BJ (cell line): Measurements from ENCODE around the gene RLF. TPM values are rescaled to one million over a fixed set of nuclear protein-coding genes. Genes with fewer than 3 reads are reported as not detected.

Experiments
- CTCF ChIA-PET: fragments of 350-600 bp; formaldehyde crosslinking; extraction: SDS; loops from one replicate; lab custom pipeline; 2021; ENCODE audit warnings: antibody characterized with exemption, inconsistent platforms; lab: Yijun Ruan, JAX
- POLR2A ChIA-PET: fragments of 300-600 bp; sonication (Branson Sonifier 250); formaldehyde crosslinking; extraction: SDS; loops from one replicate; lab custom pipeline; 2021; ENCODE audit warnings: antibody characterized with exemption; lab: Charles Lee
- DNase-seq: peaks from one replicate; pipeline ENCODE4 v3.0.0-alpha.2; 2011; ENCODE audit warnings: low read depth
- H3K27me3 ChIP-seq: 2 replicates; pipeline ENCODE4 v1.6.0; 2011; ENCODE audit warnings: low read length; ENCODE audit not compliant: control insufficient read depth, insufficient read depth
- H3K36me3 ChIP-seq: 2 replicates; pipeline ENCODE4 v1.5.1; 2011; ENCODE audit warnings: low read length; ENCODE audit not compliant: control insufficient read depth, insufficient read depth
- H3K4me3 ChIP-seq: 2 replicates; pipeline ENCODE4 v1.5.1; 2011; ENCODE audit warnings: low read depth, mild to moderate bottlenecking, control low read depth, low read length
- polyA plus RNA-seq: library from polyadenylated mRNA; depleted of rRNA; stranded (reverse); fragments of >200 nt; gene quantifications from 2 replicates; pipeline ENCODE4 v1.2.3, GENCODE V29; 2011
- TF ChIP-seq, protein P1 (sequence below): IDR thresholded peaks from 2 replicates; pipeline ENCODE4 v1.5.1; 2011; ENCODE audit warnings: low read depth, mild to moderate bottlenecking, control low read depth, inconsistent platforms, low read length, moderate library complexity; ENCODE audit not compliant: insufficient read depth

The RLF gene
- polyA plus RNA-seq, 1 experiment: 4.1 TPM

GRCh38 chr1:40265298-40265697 is 104.1 kb downstream of the RLF start:
- Histone ChIP-seq H3K36me3 (peaks cover 12% of the 10 kb centered on the region), H3K4me3 (no peak overlapping the region), H3K27me3 (no peaks in the 10 kb centered on the region)
- TF ChIP-seq, protein P1, sequence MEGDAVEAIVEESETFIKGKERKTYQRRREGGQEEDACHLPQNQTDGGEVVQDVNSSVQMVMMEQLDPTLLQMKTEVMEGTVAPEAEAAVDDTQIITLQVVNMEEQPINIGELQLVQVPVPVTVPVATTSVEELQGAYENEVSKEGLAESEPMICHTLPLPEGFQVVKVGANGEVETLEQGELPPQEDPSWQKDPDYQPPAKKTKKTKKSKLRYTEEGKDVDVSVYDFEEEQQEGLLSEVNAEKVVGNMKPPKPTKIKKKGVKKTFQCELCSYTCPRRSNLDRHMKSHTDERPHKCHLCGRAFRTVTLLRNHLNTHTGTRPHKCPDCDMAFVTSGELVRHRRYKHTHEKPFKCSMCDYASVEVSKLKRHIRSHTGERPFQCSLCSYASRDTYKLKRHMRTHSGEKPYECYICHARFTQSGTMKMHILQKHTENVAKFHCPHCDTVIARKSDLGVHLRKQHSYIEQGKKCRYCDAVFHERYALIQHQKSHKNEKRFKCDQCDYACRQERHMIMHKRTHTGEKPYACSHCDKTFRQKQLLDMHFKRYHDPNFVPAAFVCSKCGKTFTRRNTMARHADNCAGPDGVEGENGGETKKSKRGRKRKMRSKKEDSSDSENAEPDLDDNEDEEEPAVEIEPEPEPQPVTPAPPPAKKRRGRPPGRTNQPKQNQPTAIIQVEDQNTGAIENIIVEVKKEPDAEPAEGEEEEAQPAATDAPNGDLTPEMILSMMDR: no peak
- POLR2A ChIA-PET: no interaction called here
- CTCF ChIA-PET: interaction anchor here (2.2 kb wide), 1 partner anchor 139 kb away, joined by 4 read pairs; no protein-coding TSS in a partner anchor
- no peak for DNase-seq

GRCh38 chr1:40265919-40266318 is 104.7 kb downstream of the RLF start:
- peaks cover 12% of the 10 kb centered on the region for H3K36me3 ChIP-seq
- DNase-seq: no peak
- H3K4me3 ChIP-seq: no peak overlapping the region
- TF ChIP-seq, protein P1: no peak
- H3K27me3 ChIP-seq: no peaks in the 10 kb centered on the region
- POLR2A ChIA-PET: interaction anchor here (0.7 kb wide), 1 partner anchor 8 kb away, joined by 5 read pairs; no protein-coding TSS in a partner anchor
- CTCF ChIA-PET: interaction anchor here (2.2 kb wide), 1 partner anchor 139 kb away, joined by 4 read pairs; no protein-coding TSS in a partner anchor

DNA sequence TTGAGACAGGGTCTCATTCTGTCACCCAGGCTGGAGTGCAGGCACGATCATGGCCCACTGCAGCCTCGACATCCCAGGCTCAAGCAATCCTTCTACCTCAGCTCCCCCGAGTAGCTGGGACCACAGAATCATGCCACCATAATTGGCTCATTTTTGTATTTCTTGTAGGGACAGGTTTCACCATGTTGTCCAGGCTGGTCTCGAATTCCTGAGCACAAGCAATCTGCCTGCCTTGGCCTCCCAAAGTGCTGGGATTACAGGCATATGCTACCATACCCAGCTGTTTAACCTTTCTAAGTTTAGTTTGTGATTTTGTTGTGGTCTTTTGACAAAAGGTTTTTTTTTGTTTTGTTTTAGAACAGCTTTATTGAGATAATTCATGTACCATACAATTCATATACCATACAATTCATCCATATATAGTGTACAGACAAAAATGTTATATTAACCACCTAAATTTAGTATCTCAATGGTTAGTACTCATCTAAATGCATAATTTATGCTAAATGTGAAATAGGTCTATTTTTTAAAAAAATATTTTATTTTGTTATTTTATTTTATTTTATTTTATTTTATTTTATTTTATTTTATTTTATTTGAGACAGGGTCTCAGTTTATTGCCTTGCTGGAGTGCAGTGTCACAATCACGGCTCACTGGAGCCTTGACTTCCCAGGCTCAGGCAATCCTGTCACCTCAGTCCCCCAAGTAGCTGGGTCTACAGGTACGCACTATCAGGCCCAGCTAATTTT is 105.8 kb downstream of the RLF start:
- Histone ChIP-seq H3K4me3 (no peak overlapping the region), H3K27me3 (no peaks in the 10 kb centered on the region), H3K36me3 (peaks cover 9% of the 10 kb centered on the region)
- TF ChIP-seq, protein P1: no peak
- DNase-seq: no peak
- ChIA-PET POLR2A (interaction anchor here (0.7 kb wide), 1 partner anchor 9 kb away, joined by 5 read pairs; no protein-coding TSS in a partner anchor), CTCF (interaction anchor here (0.6 to 1.1 kb wide), 2 partner anchors 138 to 561 kb away, joined by 3 to 4 read pairs; no protein-coding TSS in a partner anchor)

- Histone ChIP-seq H3K4me3 (no peak overlapping the region), H3K27me3 (no peaks in the 10 kb centered on the region), H3K36me3 (peaks cover 7% of the 10 kb centered on the region)
- CTCF ChIA-PET: no interaction called here
- TF ChIP-seq, protein P1: no peak
- POLR2A ChIA-PET: no interaction called here
- peak; percentile 70 for DNase-seq
Observed at GRCh38 chr1:40267767-40268187, 106.6 kb downstream of the RLF start.

GRCh38 chr1:40268211-40268610 is 107.0 kb downstream of the RLF start:
- no peaks in the 10 kb centered on the region for H3K27me3 ChIP-seq
- CTCF ChIA-PET: no interaction called here
- DNase-seq: no peak
- TF ChIP-seq, protein P1: no peak
- H3K36me3 ChIP-seq: peaks cover 8% of the 10 kb centered on the region
- POLR2A ChIA-PET: no interaction called here
- H3K4me3 ChIP-seq: no peak overlapping the region
